ENCODE results near the gene PIP4K2A. TPM values are rescaled to one million over a fixed set of nuclear protein-coding genes. Genes with fewer than 3 reads are reported as not detected.

Gene PIP4K2A
- total and polyA plus RNA-seq, 2 experiments from 2014 or later: 39.9 to 40.1 TPM

DNA sequence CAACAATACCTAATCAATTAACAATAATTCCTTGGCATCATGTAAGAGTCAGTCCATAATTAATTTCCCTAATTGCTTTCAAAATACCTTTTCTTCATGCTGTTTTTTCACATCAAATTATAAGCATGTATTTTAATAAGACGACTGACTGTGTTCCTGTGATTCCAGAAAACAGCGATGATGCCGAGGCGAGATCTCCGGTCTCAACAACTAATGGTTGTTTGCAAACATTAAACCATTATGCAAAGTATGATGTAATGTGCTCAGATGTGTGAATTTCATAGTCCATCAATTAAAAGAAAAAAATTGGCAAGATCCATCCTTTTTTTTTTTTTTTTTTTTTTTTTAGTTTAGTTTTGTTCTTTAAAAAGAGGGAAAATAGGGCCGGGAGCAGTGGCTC, 44.5 kb upstream of the PIP4K2A start:
- Histone ChIP-seq H3K4me2 (no peak overlapping the region), H3F3A (replicated peaks; ENCODE audit: low read depth) (no peaks in the 10 kb centered on the region), H4K20me1 (replicated peaks; ENCODE audit: insufficient read depth) (no peaks in the 10 kb centered on the region), H3K36me3 (ENCODE audit: insufficient read depth) (no peaks in the 10 kb centered on the region), H2AFZ (no peak overlapping the region), H3K27me3 (ENCODE audit: insufficient read depth) (no peaks in the 10 kb centered on the region), H3K79me2 (replicated peaks; ENCODE audit: insufficient read depth) (no peaks in the 10 kb centered on the region), H3K27ac (ENCODE audit: low read depth) (no peak overlapping the region), H3K9me2 (ENCODE audit: insufficient read depth) (0 out of 2 replicates have a peak, but pooled peaks cover 3% of the 10 kb centered on the region), H3K4me1 (ENCODE audit: insufficient read depth) (no peaks in the 10 kb centered on the region), H3K4me3 (no peak overlapping the region)
- no peak overlapping the region for H3K4me3 Mint-ChIP-seq
- H3K36me3 Mint-ChIP-seq (ENCODE audit: low read depth): no peaks in the 10 kb centered on the region
- ATAC-seq (no peak), DNase-seq (ENCODE audit: low spot score) (no peak)
- H3K4me1 Mint-ChIP-seq: no peaks in the 10 kb centered on the region
- H3K27me3 Mint-ChIP-seq (ENCODE audit: insufficient read depth, low read depth, poor library complexity): peaks cover 1% of the 10 kb centered on the region
- no peaks in the 10 kb centered on the region for H3K9me3 Mint-ChIP-seq
- no peak overlapping the region for H3K27ac Mint-ChIP-seq
- no peak for TF ChIP-seq ZNF331 (CRISPR knock-in tag; IDR thresholded peaks at IDR 0.05; ENCODE audit: low read depth)

DNA sequence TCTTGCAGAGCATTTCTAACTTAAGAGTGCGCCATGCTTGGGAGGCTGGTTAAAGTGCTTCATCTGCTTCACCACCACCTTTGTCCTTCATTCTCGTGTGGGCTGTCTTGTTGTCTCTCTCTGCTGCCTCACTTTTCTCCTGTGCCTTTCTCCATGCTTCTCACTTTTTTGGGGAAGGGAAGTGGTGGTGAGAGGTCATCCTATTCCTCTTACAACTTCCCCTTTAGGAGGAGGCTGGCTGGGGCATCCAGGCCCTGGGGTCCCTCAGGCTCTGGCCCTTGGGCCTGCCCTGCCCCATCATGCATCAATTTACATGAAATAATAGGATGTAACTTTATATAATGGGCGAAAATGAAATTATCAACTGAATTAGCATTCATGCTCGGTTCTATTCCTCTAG, 39.9 kb upstream of the PIP4K2A start:
- H3K27ac Mint-ChIP-seq: no peak overlapping the region
- Histone ChIP-seq H3K36me3 (ENCODE audit: insufficient read depth) (no peaks in the 10 kb centered on the region), H3F3A (replicated peaks; ENCODE audit: low read depth) (no peaks in the 10 kb centered on the region), H3K27ac (ENCODE audit: low read depth) (no peak overlapping the region), H2AFZ (no peak overlapping the region), H3K79me2 (replicated peaks; ENCODE audit: insufficient read depth) (no peaks in the 10 kb centered on the region), H3K27me3 (ENCODE audit: insufficient read depth) (no peaks in the 10 kb centered on the region), H4K20me1 (replicated peaks; ENCODE audit: insufficient read depth) (no peaks in the 10 kb centered on the region), H3K4me3 (no peak overlapping the region), H3K9me2 (ENCODE audit: insufficient read depth) (0 out of 2 replicates have a peak, but pooled peaks cover 3% of the 10 kb centered on the region), H3K4me1 (ENCODE audit: insufficient read depth) (no peaks in the 10 kb centered on the region), H3K4me2 (no peak overlapping the region)
- DNase-seq (ENCODE audit: low spot score) (no peak), ATAC-seq (no peak)
- H3K27me3 Mint-ChIP-seq (ENCODE audit: insufficient read depth, low read depth, poor library complexity): no peaks in the 10 kb centered on the region
- H3K36me3 Mint-ChIP-seq (ENCODE audit: low read depth): no peaks in the 10 kb centered on the region
- H3K4me3 Mint-ChIP-seq: no peak overlapping the region
- no peaks in the 10 kb centered on the region for H3K4me1 Mint-ChIP-seq
- no peaks in the 10 kb centered on the region for H3K9me3 Mint-ChIP-seq
- no peak for TF ChIP-seq EZH2phosphoT487 (IDR thresholded peaks at IDR 0.05; ENCODE audit: unreplicated experiment)
- no peak for TF ChIP-seq ZNF331 (CRISPR knock-in tag; IDR thresholded peaks at IDR 0.05; ENCODE audit: low read depth)
- TF ChIP-seq POLR2AphosphoS5 (IDR thresholded peaks at IDR 0.05; ENCODE audit: low read depth): no peak
- no peak for TF ChIP-seq NANOG (IDR thresholded peaks at IDR 0.05; ENCODE audit: borderline replicate concordance)
- no peak for TF ChIP-seq JUNB (IDR thresholded peaks at IDR 0.05; ENCODE audit: unreplicated experiment)
- no peak for TF ChIP-seq CTCF (conservative IDR thresholded peaks at IDR 0.05; ENCODE audit: low read depth in 2 of 2)
- TF ChIP-seq STAT1 (IDR thresholded peaks at IDR 0.05; ENCODE audit: unreplicated experiment): no peak
- TF ChIP-seq, protein P1, sequence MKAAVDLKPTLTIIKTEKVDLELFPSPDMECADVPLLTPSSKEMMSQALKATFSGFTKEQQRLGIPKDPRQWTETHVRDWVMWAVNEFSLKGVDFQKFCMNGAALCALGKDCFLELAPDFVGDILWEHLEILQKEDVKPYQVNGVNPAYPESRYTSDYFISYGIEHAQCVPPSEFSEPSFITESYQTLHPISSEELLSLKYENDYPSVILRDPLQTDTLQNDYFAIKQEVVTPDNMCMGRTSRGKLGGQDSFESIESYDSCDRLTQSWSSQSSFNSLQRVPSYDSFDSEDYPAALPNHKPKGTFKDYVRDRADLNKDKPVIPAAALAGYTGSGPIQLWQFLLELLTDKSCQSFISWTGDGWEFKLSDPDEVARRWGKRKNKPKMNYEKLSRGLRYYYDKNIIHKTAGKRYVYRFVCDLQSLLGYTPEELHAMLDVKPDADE (IDR thresholded peaks at IDR 0.05): no peak
- TF ChIP-seq, protein P2, sequence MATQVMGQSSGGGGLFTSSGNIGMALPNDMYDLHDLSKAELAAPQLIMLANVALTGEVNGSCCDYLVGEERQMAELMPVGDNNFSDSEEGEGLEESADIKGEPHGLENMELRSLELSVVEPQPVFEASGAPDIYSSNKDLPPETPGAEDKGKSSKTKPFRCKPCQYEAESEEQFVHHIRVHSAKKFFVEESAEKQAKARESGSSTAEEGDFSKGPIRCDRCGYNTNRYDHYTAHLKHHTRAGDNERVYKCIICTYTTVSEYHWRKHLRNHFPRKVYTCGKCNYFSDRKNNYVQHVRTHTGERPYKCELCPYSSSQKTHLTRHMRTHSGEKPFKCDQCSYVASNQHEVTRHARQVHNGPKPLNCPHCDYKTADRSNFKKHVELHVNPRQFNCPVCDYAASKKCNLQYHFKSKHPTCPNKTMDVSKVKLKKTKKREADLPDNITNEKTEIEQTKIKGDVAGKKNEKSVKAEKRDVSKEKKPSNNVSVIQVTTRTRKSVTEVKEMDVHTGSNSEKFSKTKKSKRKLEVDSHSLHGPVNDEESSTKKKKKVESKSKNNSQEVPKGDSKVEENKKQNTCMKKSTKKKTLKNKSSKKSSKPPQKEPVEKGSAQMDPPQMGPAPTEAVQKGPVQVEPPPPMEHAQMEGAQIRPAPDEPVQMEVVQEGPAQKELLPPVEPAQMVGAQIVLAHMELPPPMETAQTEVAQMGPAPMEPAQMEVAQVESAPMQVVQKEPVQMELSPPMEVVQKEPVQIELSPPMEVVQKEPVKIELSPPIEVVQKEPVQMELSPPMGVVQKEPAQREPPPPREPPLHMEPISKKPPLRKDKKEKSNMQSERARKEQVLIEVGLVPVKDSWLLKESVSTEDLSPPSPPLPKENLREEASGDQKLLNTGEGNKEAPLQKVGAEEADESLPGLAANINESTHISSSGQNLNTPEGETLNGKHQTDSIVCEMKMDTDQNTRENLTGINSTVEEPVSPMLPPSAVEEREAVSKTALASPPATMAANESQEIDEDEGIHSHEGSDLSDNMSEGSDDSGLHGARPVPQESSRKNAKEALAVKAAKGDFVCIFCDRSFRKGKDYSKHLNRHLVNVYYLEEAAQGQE (IDR thresholded peaks at IDR 0.05; ENCODE audit: unreplicated experiment): no peak
- TF ChIP-seq ZNF114 (CRISPR knock-in tag; IDR thresholded peaks at IDR 0.05): no peak
- no peak for TF ChIP-seq CREB1 (CRISPR knock-in tag; IDR thresholded peaks at IDR 0.05; ENCODE audit: low read depth)
- no peak for TF ChIP-seq EZH2 (IDR thresholded peaks at IDR 0.05; ENCODE audit: low read depth, unreplicated experiment)
